SK-N-MC (cell line): ENCODE results near the gene MYEOV.

Source experiments
- EZH2 ChIP-seq: fragments of 200-600 bp; sonication (generic); IDR thresholded peaks from one replicate; pipeline ENCODE4 v1.6.1; 2017; ENCODE audit warnings: antibody characterized with exemption
- POLR2AphosphoS5 ChIP-seq: IDR thresholded peaks from 2 replicates; pipeline ENCODE4 v1.6.1; 2012; ENCODE audit warnings: mild to moderate bottlenecking, low read depth, low read length, borderline replicate concordance

- no peak for TF ChIP-seq POLR2AphosphoS5
- TF ChIP-seq EZH2, result no peak
These were observed 41.5 kb upstream of the MYEOV start for GRCh38 chr11:69252490-69252837.
